Measurements from ENCODE around the gene NBPF3.

DNA sequence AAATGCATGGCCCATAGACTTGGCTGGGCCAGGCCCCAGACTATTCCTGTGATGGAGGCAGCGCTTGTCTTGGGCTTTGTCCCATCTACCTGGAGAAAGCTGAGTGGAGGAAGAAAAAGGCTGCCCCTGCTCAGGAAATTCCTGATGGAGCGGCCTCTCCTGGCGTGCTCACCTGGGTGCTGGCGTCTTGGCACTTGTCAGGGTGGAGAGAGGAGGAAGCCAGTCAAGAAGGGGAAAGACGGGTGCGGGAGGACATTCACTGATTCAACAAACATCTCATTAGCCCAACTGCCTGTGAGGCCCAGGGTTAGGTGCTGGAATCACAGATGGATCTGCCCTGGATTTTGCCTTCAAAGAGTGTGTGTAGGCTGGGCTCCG, 85.4 kb downstream of the NBPF3 start:
- TF ChIP-seq EZH2 (IDR thresholded peaks at IDR 0.05) (no peak), FOXP2 (optimal IDR thresholded peaks at IDR 0.05; ENCODE audit: control extremely low read depth, extremely low read length, insufficient read depth) (no peak), POLR2AphosphoS5 (IDR thresholded peaks at IDR 0.05; ENCODE audit: borderline replicate concordance, low read depth, low read length) (no peak)

Measured in SK-N-MC (cell line).